CD4-positive, alpha-beta memory T cell (primary cell): ENCODE measurements around the gene NR2F2. TPM values are rescaled to one million over a fixed set of nuclear protein-coding genes. Genes with fewer than 3 reads are reported as not detected.
A peak's percentile ranks its signal among the peaks of the same experiment; 100 is the strongest.

Experiments used
- CTCF ChIA-PET: fragments of 350-600 bp; sonication (Branson Sonifier 250); formaldehyde crosslinking; loops from one replicate; lab custom pipeline; 2021; ENCODE audit warnings: inconsistent platforms; ENCODE audit not compliant: partially characterized antibody; lab: Charles Lee
- POLR2A ChIA-PET: fragments of 350-600 bp; sonication (Branson Sonifier 250); formaldehyde crosslinking; loops from one replicate; lab custom pipeline; 2021; ENCODE audit not compliant: partially characterized antibody; lab: Charles Lee
- DNase-seq, 5 donors: peaks; one replicate each; pipeline versions ENCODE4 v3.0.0 to v3.0.0-alpha.2; 2020 to 2022; ENCODE audit warnings: mixed read lengths in 1 of 5
- H3K27ac ChIP-seq: one replicate; pipeline ENCODE4 v1.7.0; 2013; ENCODE audit warnings: low read depth, low read length
- H3K27me3 ChIP-seq: 2 replicates; pipeline ENCODE4 v1.7.0; 2013; ENCODE audit warnings: mild to moderate bottlenecking, low read length, moderate library complexity; ENCODE audit not compliant: insufficient read depth
- H3K36me3 ChIP-seq: 2 replicates; pipeline ENCODE4 v1.7.0; 2013; ENCODE audit warnings: mild to moderate bottlenecking, low read length, moderate library complexity; ENCODE audit not compliant: insufficient read depth
- H3K4me1 ChIP-seq: 2 replicates; pipeline ENCODE4 v1.7.0; 2013; ENCODE audit warnings: mild to moderate bottlenecking, low read length, moderate library complexity; ENCODE audit not compliant: insufficient read depth
- H3K4me3 ChIP-seq, 2 donors: one replicate each; pipeline ENCODE4 v1.7.0; 2013; ENCODE audit warnings: low read length in 2 of 2, mild to moderate bottlenecking in 1 of 2
- H3K9me3 ChIP-seq, 2 donors: one replicate each; pipeline ENCODE4 v1.7.0; 2013; ENCODE audit warnings: low read length in 2 of 2, control low read depth in 1 of 2; ENCODE audit not compliant: control insufficient read depth in 1 of 2
- H3K27ac Mint-ChIP-seq, 7 donors: one replicate each; pipeline ENCODE4 v1.8.0; 2020 to 2021; ENCODE audit warnings: mixed read lengths in 7 of 7, mild to moderate bottlenecking in 6 of 7, inconsistent platforms in 3 of 7, moderate library complexity in 3 of 7
- H3K27me3 Mint-ChIP-seq, 2 donors: one replicate each; pipeline ENCODE4 v1.8.0; 2020 to 2021; ENCODE audit warnings: mixed read lengths in 2 of 2
- H3K36me3 Mint-ChIP-seq, 2 donors: one replicate each; pipeline ENCODE4 v1.8.0; 2020 to 2021; ENCODE audit warnings: mixed read lengths in 2 of 2, inconsistent platforms in 1 of 2, mild to moderate bottlenecking in 1 of 2
- H3K4me1 Mint-ChIP-seq, 4 donors: one replicate each; pipeline ENCODE4 v1.8.0; 2020 to 2021; ENCODE audit warnings: mixed read lengths in 4 of 4, mild to moderate bottlenecking in 1 of 4
- H3K4me3 Mint-ChIP-seq, 8 donors: one replicate each; pipeline ENCODE4 v1.8.0; 2020 to 2021; ENCODE audit warnings: mixed read lengths in 8 of 8, mild to moderate bottlenecking in 7 of 8, moderate library complexity in 6 of 8, inconsistent platforms in 3 of 8
- H3K9me3 Mint-ChIP-seq, 8 donors: one replicate each; pipeline ENCODE4 v1.8.0; 2020 to 2021; ENCODE audit warnings: mixed read lengths in 8 of 8, mild to moderate bottlenecking in 5 of 8, inconsistent platforms in 3 of 8, moderate library complexity in 1 of 8
- intact Hi-C: fragments of 100-400 bp; cut with micrococcal nuclease; formaldehyde crosslinking; loops from one replicate; pipeline ENCODE4 v1.15.1; 2023
- polyA plus RNA-seq, 2 donors: library from polyadenylated mRNA; unstranded; fragments of 300-500 nt; fragmentation: Illumina TruSeq; gene quantifications; one replicate each; pipeline ENCODE4 v1.2.3, GENCODE V29; 2021
- total RNA-seq, 2 experiments: library from RNA; stranded (reverse); gene quantifications; one replicate each; pipeline ENCODE4 v1.2.3, GENCODE V29; 2021

Gene NR2F2
- total and polyA plus RNA-seq, 4 experiments from 2014 or later: not detected

DNA sequence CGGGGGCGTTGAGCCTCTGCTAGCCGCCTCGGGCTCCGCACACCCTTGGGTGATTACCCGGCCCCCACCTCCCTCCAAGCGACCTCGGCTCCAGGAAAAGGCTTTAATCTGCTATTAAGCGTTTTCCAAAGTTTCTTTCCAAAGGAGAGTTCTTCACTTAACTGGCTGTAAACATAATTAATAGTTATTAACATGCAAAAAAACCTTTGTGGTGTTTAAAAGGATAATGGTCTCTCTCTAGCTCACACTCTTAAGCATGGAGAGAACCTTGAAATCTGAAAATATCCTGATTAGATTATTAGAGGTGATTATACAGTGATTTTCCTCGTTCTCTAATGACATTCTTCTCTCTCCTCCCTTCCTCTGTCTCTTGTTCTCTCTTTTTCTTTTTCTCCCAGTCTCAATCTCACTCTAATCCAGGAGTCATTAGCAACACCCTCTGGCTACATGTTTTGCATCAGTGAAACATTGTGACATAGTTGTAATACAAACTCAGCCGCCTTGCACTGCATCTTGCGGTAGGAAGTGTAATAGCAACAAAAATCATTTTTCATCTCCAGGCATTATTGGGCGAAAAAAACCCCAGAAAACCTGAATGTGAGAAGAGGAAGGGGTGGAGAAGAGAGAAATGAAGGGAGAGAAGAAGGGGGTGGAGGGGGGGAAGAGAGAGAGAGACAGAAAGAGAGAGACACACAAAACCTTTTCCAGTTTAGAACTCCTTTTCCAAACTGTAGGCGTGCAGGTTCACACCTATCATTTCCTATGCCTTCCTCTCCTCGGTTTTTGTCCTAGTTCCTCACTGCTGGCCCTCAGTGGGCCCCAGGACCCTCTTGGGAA lies 24.4 kb downstream of the NR2F2 start:
- intact Hi-C loops: no loop called here
- Histone ChIP-seq H3K4me3 (no peak overlapping the region), H3K27me3 (peaks cover 56% of the 10 kb centered on the region), H3K9me3 (no peaks in the 10 kb centered on the region), H3K27ac (no peak overlapping the region), H3K36me3 (no peaks in the 10 kb centered on the region), H3K4me1 (peaks cover 30% of the 10 kb centered on the region)
- Mint-ChIP-seq H3K4me1 (peaks cover 14 to 35% (median 23%) of the 10 kb centered on the region in 4 donors), H3K36me3 (peaks cover 0 to 5% of the 10 kb centered on the region in 2 donors), H3K4me3 (no peak overlapping the region), H3K27me3 (peaks cover 49 to 56% of the 10 kb centered on the region in 2 donors), H3K9me3 (peaks cover 0 to 22% (median 7%) of the 10 kb centered on the region in 8 donors), H3K27ac (no peak overlapping the region)
- no peak for DNase-seq
- POLR2A ChIA-PET: no interaction called here
- CTCF ChIA-PET: no interaction called here

DNA sequence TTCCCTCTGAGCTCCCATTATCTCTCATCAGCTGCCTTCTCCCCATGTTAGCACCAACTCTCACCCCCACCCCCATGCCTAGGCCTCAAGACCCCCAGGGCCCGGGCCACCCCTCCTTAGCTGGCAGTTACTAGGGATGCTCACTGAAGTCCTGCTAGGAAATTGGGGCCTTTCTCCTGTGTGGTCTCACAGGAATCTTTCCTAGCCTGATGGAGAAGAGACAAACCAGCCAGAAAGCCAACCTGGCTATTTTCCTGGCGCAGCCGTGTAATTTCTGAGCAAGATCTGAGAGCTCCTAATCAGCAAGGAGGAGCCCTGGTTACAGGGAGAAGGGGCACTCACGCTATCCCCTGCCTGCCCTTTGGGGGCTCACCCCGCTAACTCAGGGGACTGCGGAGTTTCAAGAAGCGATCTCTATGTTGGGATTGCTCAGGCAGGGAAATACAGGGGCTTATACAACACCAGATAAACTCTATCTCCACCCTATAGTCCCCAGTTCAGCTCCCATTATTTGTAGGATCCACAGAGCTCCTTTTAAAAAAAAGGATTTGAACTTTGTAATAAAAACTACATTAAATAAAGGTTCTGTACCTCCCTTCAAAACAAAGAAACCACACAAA lies 25.2 kb downstream of the NR2F2 start:
- POLR2A ChIA-PET: no interaction called here
- peaks cover 30% of the 10 kb centered on the region for H3K4me1 ChIP-seq
- intact Hi-C loops: no loop called here
- no peaks in the 10 kb centered on the region for H3K36me3 ChIP-seq
- Mint-ChIP-seq H3K9me3 (peaks cover 0 to 18% (median 7%) of the 10 kb centered on the region in 8 donors), H3K4me1 (peaks cover 14 to 35% (median 23%) of the 10 kb centered on the region in 4 donors), H3K4me3 (peak overlapping the region in 3 of 8 donors; percentile 31 to 86 (median 81)), H3K36me3 (peaks cover 0 to 5% of the 10 kb centered on the region in 2 donors), H3K27me3 (peaks cover 44 to 53% of the 10 kb centered on the region in 2 donors), H3K27ac (peak overlapping the region in 1 of 7 donors; percentile 70)
- DNase-seq: no peak
- H3K4me3 ChIP-seq: no peak overlapping the region
- CTCF ChIA-PET: no interaction called here
- peaks cover 56% of the 10 kb centered on the region for H3K27me3 ChIP-seq
- no peak overlapping the region for H3K27ac ChIP-seq
- H3K9me3 ChIP-seq: no peaks in the 10 kb centered on the region

DNA sequence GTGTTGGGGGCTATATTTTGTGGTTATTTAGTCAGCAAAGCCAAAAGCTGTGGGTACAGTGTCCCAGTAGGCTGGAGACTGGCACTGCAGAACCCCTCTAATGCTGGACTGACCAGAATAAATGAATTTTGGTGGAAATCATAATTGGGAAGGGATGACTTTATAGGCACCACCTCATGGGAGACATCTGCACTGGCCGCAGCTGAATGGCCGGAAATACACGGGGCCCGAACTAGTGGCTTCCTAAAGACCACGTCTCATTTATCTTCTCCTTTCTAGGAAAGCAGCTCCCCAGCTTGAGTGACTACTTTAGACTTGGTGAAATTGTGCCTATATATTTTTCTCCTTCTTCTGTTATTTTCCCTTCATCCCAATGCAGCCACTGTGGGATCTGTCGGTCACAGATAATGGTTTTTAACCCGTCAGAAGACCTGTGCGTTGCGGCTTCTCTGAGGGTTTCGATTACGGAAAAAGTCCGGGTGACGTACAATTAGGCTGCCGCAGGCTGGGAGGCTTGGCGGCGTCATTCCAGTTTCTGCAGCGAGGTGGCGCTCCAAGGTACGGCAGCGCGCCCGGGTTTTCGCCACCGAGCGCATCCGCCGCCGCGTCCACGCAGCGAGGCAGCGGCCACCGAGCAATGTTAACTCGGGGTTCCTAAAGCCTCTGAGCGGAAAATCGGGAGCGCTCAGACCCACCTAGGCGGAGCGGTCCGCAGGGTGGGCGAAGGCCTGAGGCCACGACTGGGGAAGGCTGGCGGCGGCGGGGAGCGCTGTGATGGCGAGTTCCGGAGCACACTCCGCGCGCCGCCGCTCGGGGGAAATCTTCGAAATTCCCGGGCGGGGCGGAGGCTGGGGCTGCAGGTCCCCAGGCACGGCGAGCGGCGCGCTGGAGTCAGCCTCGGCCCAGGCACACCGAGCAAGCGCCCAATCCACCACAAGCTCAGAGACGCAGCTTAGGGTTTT lies 26.3 kb downstream of the NR2F2 start:
- peaks cover 0 to 18% (median 8%) of the 10 kb centered on the region in 8 donors for H3K9me3 Mint-ChIP-seq
- Histone ChIP-seq H3K36me3 (no peaks in the 10 kb centered on the region), H3K27me3 (peaks cover 54% of the 10 kb centered on the region), H3K4me3 (peak overlapping the region in 1 of 2 donors; percentile 44), H3K27ac (no peak overlapping the region), H3K4me1 (peaks cover 30% of the 10 kb centered on the region), H3K9me3 (no peaks in the 10 kb centered on the region)
- ChIA-PET POLR2A (no interaction called here), CTCF (interaction anchor here (1.1 to 1.4 kb wide), 2 partner anchors 10 to 28 kb away, joined by 3 to 4 read pairs; no protein-coding TSS in a partner anchor)
- peaks cover 40 to 48% of the 10 kb centered on the region in 2 donors for H3K27me3 Mint-ChIP-seq
- H3K27ac Mint-ChIP-seq: peak overlapping the region in 3 of 7 donors; percentile 69 to 81 (median 70)
- intact Hi-C loops: no loop called here
- peak; percentile 51 to 65 (median 57) for DNase-seq
- peak overlapping the region; percentile 85 to 99 (median 92) for H3K4me3 Mint-ChIP-seq
- H3K4me1 Mint-ChIP-seq: peaks cover 14 to 35% (median 21%) of the 10 kb centered on the region in 4 donors
- H3K36me3 Mint-ChIP-seq: peaks cover 0 to 5% of the 10 kb centered on the region in 2 donors

DNA sequence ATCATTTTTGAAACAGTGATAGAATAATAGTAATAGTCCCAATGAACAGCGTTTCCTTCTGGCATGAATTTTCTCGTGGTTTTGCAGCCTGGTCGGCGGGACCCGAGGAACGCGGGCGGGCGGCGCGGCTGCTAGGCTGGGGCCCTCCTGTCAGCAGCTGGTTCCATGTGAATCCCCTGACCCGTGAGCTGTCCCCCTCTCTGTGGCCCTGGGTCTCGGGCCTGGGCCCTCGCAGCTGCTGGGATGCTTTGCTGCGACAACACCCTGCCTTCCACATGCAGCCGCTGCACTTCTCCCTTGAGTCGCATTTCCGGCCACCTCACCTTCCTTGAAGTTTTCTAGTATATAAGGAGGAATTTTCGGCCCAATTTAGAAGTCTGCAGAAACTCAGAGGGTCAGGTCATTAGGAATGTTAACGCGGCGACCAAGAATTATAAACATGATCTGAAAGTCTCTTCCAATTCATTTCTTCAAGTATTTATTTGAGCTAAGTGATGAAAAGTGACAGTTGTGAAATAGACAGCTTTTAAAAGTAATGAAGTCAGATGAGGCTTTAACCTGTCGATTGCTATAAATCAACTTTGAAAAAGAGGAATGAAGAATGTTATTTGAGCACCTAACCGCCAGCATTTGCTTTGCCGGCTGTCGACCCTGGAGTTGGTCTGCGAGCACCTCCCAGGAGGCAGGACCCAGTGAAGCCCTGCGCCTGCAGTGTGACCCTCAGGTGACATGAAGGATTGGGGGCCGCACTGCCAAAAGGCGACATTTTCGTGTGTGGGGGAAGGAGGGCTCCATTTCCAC lies 27.7 kb downstream of the NR2F2 start:
- H3K4me1 Mint-ChIP-seq: peaks cover 18 to 34% (median 21%) of the 10 kb centered on the region in 4 donors
- H3K4me3 Mint-ChIP-seq: peak overlapping the region; percentile 84 to 99 (median 92)
- Histone ChIP-seq H3K4me1 (peaks cover 30% of the 10 kb centered on the region), H3K9me3 (no peaks in the 10 kb centered on the region), H3K4me3 (peak overlapping the region; percentile 36 to 44), H3K36me3 (no peaks in the 10 kb centered on the region), H3K27me3 (peaks cover 56% of the 10 kb centered on the region), H3K27ac (no peak overlapping the region)
- ChIA-PET CTCF (interaction anchor here (0.7 to 1.4 kb wide), 2 partner anchors 11 to 21 kb away, joined by 3 to 4 read pairs; no protein-coding TSS in a partner anchor), POLR2A (no interaction called here)
- DNase-seq: no peak
- H3K27me3 Mint-ChIP-seq: peaks cover 41 to 51% of the 10 kb centered on the region in 2 donors
- intact Hi-C loops: no loop called here
- peak overlapping the region in 3 of 7 donors; percentile 54 to 76 (median 66) for H3K27ac Mint-ChIP-seq
- H3K9me3 Mint-ChIP-seq: peaks cover 0 to 22% (median 9%) of the 10 kb centered on the region in 8 donors
- H3K36me3 Mint-ChIP-seq: peaks cover 3 to 5% of the 10 kb centered on the region in 2 donors

DNA sequence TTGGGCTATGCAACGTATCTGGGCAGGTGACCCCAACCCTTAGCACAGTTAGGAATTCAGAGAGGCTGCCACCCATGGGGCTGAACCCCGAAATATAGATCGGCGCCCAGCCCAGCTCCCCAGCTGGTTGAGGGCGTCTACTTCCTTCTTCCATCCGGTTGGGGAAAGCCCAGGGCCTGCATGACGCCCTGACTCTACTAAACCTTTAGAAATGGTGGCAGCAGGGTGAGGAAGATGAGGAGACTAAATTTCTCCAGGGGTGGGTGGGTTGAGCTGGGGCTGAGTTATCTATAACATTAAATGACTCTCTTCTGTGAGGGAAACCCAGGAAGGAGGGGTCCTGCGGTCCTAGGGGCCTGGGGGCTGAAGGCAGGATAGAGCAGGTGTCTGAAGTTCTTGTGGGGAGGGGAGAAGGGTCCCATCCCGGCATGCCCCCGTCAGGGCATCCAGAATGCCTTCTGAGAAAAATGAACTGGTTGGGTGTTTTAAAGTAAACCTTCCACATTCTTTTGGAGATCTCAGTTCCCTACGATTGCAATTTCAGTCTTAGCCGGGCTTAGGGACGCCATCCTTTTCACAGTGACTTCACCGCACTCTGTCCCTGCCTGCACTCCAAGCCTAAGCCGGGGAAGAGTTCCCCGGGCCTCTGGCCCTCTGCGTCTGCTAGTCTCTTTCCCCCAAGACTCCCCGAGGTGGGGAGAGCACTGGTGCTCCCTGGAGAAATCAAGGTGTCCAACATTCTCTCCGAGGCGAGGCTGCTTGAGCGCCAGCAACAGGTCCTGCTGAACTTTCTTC lies 28.5 kb downstream of the NR2F2 start:
- Histone ChIP-seq H3K4me3 (no peak overlapping the region), H3K4me1 (peaks cover 30% of the 10 kb centered on the region), H3K9me3 (no peaks in the 10 kb centered on the region), H3K36me3 (no peaks in the 10 kb centered on the region), H3K27ac (no peak overlapping the region), H3K27me3 (peaks cover 52% of the 10 kb centered on the region)
- intact Hi-C loops: no loop called here
- H3K36me3 Mint-ChIP-seq: peaks cover 3 to 5% of the 10 kb centered on the region in 2 donors
- H3K27ac Mint-ChIP-seq: peak overlapping the region in 1 of 7 donors; percentile 54
- H3K4me3 Mint-ChIP-seq: peak overlapping the region in 5 of 8 donors; percentile 40 to 99 (median 88)
- ChIA-PET POLR2A (no interaction called here), CTCF (interaction anchor here (1.4 kb wide), 1 partner anchor 12 kb away, joined by 4 read pairs; no protein-coding TSS in a partner anchor)
- no peak for DNase-seq
- H3K27me3 Mint-ChIP-seq: peaks cover 45 to 55% of the 10 kb centered on the region in 2 donors
- peaks cover 18 to 30% (median 22%) of the 10 kb centered on the region in 4 donors for H3K4me1 Mint-ChIP-seq
- H3K9me3 Mint-ChIP-seq: peaks cover 0 to 27% (median 11%) of the 10 kb centered on the region in 8 donors
